ENCODE data around the gene FAM114A2. TPM values are rescaled to one million over a fixed set of nuclear protein-coding genes. Genes with fewer than 3 reads are reported as not detected.

The FAM114A2 gene
- total RNA-seq, 1 experiment from 2014 or later = 19.8 TPM

- no peaks in the 10 kb centered on the region for H3K4me1 ChIP-seq (ENCODE audit: control insufficient read depth in 1 of 2, insufficient read depth in 2 of 2, low read length in 2 of 2)
- H3K27ac ChIP-seq (ENCODE audit: low read depth, low read length) = no peak overlapping the region
- CTCF ChIA-PET = no interaction called here
- no peaks in the 10 kb centered on the region for H3K36me3 ChIP-seq (ENCODE audit: control insufficient read depth in 1 of 2, insufficient read depth in 2 of 2, low read length in 2 of 2)
- no peak overlapping the region for H3K9ac ChIP-seq (ENCODE audit: low read length)
- H3K4me2 ChIP-seq (ENCODE audit: low read length) = no peak overlapping the region
- RAD21 ChIA-PET (ENCODE audit: low non-redundant PET in 1 of 2, low total read pairs in 2 of 2, uncharacterized antibody in 2 of 2, unreplicated experiment in 2 of 2) = no interaction called here
- no peaks in the 10 kb centered on the region for H3K9me2 ChIP-seq (ENCODE audit: insufficient read depth)
- intact Hi-C loops (cut with micrococcal nuclease) = no loop called here
- TF ChIP-seq TCF7L2 (IDR thresholded peaks at IDR 0.05; ENCODE audit: borderline replicate concordance, extremely low read depth, insufficient read depth, insufficient read length) (no peak), POLR2AphosphoS5 (IDR thresholded peaks at IDR 0.05; ENCODE audit: low read depth, low read length) (no peak)
- no TSS peak for BruUV-seq (replicated peaks)
- no peak overlapping the region for H2AFZ ChIP-seq (ENCODE audit: low read depth, low read length, poor library complexity, severe bottlenecking)
- no peaks in the 10 kb centered on the region for H3K9me3 ChIP-seq (ENCODE audit: control insufficient read depth in 1 of 2, insufficient read depth in 1 of 2, low read depth in 1 of 2, low read length in 2 of 2)
- peaks cover 28% of the 10 kb centered on the region; the same call in 1 of the 2 replicates for H3K27me3 ChIP-seq (ENCODE audit: insufficient read depth, low read length)
- H3K79me2 ChIP-seq (ENCODE audit: insufficient read depth, low read length) = no peaks in the 10 kb centered on the region
- DNase-seq (ENCODE audit: low read depth, low spot score) (no peak), ATAC-seq (no peak)
- POLR2A ChIA-PET = no interaction called here
- H3K4me3 ChIP-seq (replicated peaks in 1 of 2; ENCODE audit: low read depth in 1 of 2, low read length in 2 of 2) = no peak overlapping the region
- H4K20me1 ChIP-seq (ENCODE audit: insufficient read depth) = no peaks in the 10 kb centered on the region
These were observed 85.3 kb downstream of the FAM114A2 start for GRCh38 chr5:153953411-153953810.

- H3K9me2 ChIP-seq (ENCODE audit: insufficient read depth) = no peaks in the 10 kb centered on the region
- no peak for ATAC-seq
- H3K9ac ChIP-seq (ENCODE audit: low read length) = no peak overlapping the region
- no peaks in the 10 kb centered on the region for H3K9me3 ChIP-seq (ENCODE audit: control insufficient read depth in 1 of 2, insufficient read depth in 1 of 2, low read depth in 1 of 2, low read length in 2 of 2)
- CTCF ChIA-PET = no interaction called here
- POLR2A ChIA-PET = no interaction called here
- no peak overlapping the region for H3K4me3 ChIP-seq (replicated peaks in 1 of 2; ENCODE audit: low read depth in 1 of 2, low read length in 2 of 2)
- no peaks in the 10 kb centered on the region for H4K20me1 ChIP-seq (ENCODE audit: insufficient read depth)
- H3K36me3 ChIP-seq (ENCODE audit: control insufficient read depth in 1 of 2, insufficient read depth in 2 of 2, low read length in 2 of 2) = no peaks in the 10 kb centered on the region
- RAD21 ChIA-PET (ENCODE audit: low non-redundant PET in 1 of 2, low total read pairs in 2 of 2, uncharacterized antibody in 2 of 2, unreplicated experiment in 2 of 2) = interaction anchor here in 1 of 2 experiments (0.5 kb wide), 1 partner anchor 509 kb away, joined by 4 read pairs; no protein-coding TSS in a partner anchor
- no TSS peak for BruUV-seq (replicated peaks)
- H3K27ac ChIP-seq (ENCODE audit: low read depth, low read length) = no peak overlapping the region
- no peak overlapping the region for H3K4me2 ChIP-seq (ENCODE audit: low read length)
- no peak overlapping the region for H2AFZ ChIP-seq (ENCODE audit: low read depth, low read length, poor library complexity, severe bottlenecking)
- H3K79me2 ChIP-seq (ENCODE audit: insufficient read depth, low read length) = no peaks in the 10 kb centered on the region
- H3K27me3 ChIP-seq (ENCODE audit: insufficient read depth, low read length) = peaks cover 24% of the 10 kb centered on the region; the same call in 1 of the 2 replicates
- no peaks in the 10 kb centered on the region for H3K4me1 ChIP-seq (ENCODE audit: control insufficient read depth in 1 of 2, insufficient read depth in 2 of 2, low read length in 2 of 2)
- DNase-seq (ENCODE audit: low read depth, low spot score) = no peak
- intact Hi-C loops (cut with micrococcal nuclease) = no loop called here
- TF ChIP-seq ZNF274 (IDR thresholded peaks at IDR 0.05; ENCODE audit: low read depth, low read length) (no peak), TCF7L2 (IDR thresholded peaks at IDR 0.05; ENCODE audit: borderline replicate concordance, extremely low read depth, insufficient read depth, insufficient read length) (no peak), SP1 (IDR thresholded peaks at IDR 0.05; ENCODE audit: low read depth) (no peak), SRF (IDR thresholded peaks at IDR 0.05; ENCODE audit: low read depth) (no peak), EZH2phosphoT487 (IDR thresholded peaks at IDR 0.05; ENCODE audit: borderline replicate concordance) (no peak), POLR2AphosphoS5 (IDR thresholded peaks at IDR 0.05; ENCODE audit: low read depth, low read length) (no peak), RAD21 (IDR thresholded peaks at IDR 0.05; ENCODE audit: low read depth) (no peak)
These were observed 85.8 kb downstream of the FAM114A2 start for GRCh38 chr5:153952893-153953292.
